ENCODE data around the gene GPR18.

Gene GPR18

DNA sequence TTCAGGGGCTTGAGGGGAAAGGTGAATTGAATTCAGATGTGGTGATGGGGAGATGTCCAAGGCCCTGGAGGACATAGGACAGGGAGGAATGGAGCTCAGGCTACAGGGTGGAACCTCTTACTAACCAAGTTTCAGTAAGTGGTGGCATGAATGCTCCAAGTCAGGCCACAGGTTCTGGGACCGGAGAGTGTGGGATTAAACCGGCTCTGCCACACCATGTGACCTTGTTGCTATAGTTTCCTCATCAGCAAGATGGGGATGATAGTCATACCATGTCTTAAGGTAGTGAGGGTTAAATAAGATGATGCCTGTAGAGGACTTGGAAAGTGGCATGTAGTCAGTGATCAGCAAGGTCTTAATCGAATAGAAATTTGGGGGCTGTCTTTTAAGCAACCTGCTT is 32.7 kb upstream of the GPR18 start:
- ATAC-seq = peak in 1 of 2 donors; percentile 20

DNA sequence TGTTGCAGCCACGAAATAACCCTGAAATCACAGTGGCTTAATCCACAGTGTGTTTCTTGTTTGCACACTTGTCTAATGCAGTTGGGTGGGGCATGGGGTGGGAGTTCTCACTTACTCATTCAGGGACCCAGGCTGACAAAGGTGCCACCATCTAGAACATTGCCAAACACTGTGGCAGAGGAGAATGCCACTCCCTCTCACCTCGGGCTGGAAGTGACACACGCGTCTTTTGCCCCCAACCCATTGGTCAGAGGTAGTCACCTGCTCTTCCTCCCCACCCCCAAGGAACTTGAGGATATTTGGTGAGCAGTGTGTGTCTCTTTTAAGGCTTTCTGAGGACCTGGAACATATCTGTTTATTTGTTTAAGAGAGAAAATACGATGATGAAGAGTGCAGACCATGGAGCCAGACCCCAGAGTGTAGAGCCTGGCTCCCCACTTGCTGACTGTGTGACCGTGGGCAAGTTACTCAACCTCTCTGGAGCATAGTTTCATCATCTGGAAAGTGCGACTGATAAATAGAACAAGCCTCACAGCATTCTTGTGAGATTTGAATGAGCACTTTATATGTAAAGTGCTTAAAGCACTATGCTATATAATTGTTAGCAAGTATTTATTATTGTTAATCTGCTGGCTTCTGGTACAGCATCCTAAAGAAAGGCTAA is 31.6 kb upstream of the GPR18 start:
- ATAC-seq = peak; percentile 51 to 63

DNA sequence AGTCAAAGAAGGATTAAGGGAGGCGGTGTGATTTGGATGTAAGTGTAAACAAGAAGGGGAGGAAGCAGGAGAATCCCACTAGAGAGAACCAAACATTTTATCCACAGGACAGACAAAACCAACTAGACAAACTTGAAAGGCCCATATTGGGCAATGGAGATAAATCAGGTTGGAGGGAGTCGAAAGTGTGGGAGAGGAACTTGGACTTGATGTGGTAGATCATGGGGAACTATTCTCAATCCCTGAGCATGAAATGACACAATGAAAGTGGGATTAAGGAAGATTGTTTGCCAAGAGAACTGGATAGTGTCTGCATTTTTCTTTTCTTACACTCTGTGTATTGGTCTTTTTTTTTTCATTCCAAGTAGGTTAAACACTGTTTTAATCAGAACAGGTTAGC is 31.1 kb upstream of the GPR18 start:
- ATAC-seq = no peak

DNA sequence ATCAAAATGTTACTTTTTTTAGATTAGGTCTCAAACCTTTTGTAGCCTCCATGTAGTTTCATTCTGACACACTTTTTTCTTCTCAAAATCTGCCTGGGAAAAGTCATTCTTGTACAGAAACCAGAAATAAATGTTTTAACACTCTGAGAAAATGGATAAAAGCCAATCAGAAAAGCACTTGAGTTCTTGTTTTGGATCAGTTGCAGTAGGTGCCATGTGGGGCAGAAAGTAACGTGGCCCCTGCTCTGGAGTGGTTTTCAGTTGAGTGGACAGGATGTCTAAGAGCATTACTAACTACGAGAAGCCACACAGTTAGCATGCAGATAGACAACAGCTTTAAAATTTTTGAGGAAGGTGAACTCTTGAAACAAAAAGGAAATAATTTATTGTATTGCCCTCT is 29.9 kb upstream of the GPR18 start:
- ATAC-seq = peak; percentile 78 to 85

DNA sequence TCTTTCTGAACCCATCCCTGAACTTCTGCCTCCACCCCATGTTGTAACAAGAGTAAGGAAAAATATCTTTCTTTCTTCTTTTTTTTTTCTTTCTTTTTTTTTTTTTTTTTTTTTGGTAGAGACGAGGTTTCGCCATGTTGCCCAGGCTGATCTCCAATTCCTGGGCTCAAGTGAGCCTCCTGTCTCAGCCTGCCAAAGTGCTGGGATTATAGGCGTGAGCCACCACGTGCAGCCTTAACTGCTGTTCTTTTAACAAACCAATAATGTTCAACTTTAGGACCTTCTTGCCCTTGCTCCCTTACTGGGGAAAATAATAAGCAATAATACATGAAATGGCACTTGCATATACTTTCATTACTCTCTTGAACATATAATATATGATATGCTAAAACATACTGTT is 29.4 kb upstream of the GPR18 start:
- ATAC-seq = no peak

DNA sequence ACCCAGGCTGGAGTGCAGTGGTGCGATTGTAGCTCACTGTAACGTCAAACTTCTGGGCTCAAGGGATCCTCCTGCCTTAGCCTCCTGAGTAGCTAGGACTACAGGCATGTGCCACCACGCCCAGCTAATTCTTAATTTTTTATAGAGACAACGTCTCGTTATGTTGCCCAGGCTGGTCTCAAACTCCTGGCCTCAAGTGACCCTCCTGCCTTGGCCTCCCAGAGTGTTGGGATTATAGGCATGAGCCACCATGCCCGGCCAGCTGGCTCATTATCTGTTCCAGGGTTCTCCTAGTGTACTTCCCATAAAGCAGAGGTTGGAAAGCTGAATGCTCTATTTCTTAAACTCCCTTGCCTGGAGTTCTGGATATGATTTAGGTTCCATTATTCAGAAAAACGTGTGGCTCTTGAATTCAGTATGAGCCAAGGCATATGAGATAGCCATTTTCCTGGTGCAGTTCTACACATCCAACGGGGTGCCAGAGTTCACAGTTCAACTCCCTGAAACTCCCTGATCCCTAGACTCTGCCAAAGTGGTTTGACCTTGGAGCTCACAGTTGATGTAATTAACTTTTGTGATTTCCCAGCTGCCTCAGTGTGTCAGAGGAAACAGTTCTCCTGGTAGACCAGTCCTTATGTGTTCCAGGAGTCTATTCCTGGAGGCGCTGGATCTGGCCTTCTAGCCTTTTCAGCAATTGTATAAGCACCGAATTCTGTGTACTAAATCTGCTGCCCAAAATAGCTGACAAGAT is 27.4 kb upstream of the GPR18 start:
- no peak for ATAC-seq

DNA sequence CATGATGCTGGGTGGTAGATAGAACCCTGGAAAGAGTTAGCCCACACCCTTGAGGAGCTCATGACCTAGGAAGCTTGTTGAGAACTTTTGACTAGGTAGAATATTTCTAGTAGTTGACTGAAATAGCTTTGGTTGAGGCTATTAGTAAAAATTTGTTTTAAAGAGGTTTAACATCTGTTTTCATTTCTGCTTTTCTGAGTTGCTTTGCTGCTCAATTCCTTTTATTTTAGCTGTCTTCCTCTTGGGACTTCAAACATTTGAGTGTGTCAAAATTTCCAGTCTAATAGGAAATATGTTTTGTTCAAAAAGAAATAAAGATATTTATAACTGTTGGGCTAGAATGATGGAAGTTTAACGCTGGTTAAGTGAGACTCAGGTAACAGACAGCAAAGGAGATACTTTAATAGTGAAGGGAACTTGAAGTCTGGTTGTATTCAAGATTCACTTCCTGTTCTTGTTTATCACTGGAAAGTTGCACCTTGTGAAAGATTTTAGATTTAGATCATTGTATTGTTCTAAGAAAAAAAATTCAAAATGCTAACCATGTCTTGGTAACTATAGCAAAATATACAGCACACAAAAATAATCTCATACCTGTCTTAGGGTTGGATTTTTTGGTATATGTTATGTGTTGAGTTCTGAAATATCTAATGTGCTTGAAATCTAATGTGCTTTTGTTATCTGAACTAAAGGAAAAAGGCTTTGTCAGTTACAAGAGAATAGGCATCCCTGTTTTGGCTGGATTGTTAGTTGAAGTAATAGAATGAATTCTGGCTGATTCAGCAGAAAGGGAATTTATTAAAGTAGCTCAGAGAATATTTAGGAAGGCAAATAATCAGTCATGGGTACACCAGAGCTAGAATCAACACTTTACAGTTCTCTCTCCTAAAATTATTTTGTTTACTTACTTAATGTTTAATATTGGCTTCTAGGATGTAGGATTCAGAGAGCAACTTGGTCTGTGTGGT is 24.4 kb upstream of the GPR18 start:
- ATAC-seq = no peak

DNA sequence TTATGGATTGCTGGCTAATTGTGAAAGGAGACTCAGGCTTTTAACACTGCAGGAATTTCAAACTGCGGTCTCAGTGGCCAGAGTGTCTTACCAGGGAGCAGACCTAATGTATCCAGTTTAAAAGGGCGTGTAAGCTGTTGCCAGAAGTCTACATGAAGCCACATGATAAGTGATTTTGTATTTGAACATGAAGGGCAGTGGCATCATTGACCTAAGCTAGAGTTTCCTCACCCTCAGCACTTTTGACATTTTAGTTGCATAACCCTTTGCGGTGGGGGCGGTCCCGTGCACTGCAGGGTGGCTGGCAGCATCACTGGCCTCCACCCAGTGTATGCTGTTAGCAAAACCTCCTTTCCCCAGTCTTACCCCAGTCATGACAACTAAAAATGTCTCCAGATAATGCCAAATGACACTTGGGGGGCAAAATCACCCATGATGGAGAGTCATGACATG is 23.7 kb upstream of the GPR18 start:
- ATAC-seq = peak; percentile 76 to 82

DNA sequence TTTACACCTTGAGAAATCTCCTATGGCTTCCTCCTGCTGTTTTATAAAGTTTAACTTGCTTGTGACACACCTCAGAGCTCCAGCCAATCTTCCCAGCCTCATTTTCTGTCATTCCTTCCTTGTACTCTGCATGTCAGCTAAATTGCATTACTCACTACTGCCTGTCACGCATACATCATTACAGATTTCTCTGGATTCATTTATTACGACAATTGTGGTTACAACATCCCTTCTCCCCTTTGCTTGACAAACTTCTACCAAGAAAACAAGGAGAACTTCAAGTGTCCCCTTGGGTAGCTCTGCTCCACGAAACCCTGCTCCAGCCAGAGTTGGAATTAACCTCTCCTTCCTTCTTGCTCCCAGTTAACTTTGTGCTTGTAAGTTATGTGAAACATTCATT is 22.0 kb upstream of the GPR18 start:
- ATAC-seq = no peak

DNA sequence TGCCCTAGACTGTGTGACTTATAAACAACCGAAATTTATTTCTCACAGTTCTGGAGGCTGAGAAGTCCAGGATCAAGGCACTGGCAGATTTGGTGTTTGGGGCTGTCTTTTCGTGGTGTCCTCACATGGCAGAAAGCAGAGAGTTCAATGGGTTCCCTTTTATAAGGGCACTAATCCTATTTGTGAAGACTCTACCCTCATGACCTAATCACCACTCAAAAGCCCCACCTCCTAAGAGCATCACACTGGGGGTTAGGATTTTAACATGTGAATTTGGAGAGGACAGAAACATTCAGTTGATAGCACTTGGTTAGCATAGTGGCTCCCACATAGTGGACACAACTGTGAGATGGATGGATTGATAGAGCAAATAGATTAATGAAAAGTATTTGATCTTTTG is 21.5 kb upstream of the GPR18 start:
- no peak for ATAC-seq

DNA sequence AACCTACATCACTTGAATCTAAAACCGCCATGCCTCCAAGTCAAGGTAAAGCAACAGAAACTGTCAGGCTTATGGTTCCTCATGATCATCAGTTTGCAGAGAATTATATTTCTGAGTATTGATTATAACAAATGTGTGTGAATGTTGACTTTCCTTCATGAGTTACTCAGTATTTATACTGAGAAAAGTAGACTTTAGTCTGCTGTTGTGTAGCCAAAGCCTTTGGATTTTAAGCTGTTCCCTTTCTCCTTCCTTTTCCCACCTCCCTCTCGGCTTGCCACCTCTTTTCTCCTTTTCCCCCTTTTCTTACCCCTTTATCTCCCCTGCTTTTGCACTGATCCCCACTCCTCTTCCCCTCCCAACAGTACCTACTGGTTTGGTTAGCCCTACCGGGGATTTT is 20.7 kb upstream of the GPR18 start:
- ATAC-seq = no peak

DNA sequence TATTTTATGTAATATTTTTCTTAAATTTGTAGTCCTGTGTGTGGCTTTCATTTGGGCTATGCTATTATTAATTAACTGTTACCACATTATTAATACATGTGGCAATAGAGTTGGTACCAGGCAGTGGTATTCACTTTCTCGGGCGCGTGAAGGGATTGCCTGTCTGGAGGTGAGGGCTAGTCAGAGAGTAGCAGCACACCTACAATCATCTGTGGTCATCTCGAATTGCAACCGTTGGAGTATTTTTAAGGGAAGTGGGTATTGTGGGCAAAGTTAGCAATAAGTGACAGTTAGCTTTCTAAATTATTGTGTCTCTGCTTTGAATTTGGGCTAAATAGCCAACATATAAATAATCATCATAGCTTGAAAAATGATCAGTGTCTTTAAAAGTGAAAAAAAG is 20.0 kb upstream of the GPR18 start:
- no peak for ATAC-seq

DNA sequence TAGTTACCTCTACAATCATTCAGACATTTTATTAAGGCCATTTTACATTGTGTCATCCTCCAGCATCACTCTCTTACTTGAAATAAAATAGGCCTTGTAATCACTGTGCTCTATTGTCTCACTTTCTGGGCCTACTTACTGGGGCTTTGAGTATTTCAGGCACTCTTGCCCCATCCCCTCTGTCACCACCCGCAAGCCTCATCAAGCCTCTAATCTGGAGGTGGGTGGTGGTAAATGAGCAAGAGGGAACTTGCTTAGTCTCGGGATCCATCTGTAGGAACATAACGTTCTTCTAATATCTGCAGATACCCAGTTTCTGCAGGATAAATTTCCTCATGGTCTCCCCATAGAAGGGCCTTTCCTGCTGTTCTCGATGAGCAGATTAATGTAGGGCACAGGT is 19.4 kb upstream of the GPR18 start:
- no peak for ATAC-seq

DNA sequence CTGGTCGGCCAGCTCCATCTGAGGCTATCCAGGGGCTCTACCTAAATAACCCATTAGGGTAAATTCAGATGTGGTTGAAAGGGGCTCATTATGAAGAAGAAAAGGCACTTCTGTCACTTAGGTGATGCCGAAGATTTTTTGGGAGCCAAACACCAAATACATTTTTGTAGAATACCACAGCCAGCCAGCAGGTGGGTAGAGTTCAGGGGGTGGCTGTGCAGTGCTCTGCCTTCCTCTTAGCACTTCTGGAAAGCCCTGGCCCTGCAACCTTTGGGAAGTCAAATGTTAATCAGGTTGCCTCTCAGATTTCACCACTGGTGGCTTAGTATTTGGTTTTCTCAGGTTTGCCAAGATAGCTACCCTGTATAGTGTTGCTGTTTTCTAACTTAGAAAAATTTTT is 18.5 kb upstream of the GPR18 start:
- ATAC-seq = no peak

DNA sequence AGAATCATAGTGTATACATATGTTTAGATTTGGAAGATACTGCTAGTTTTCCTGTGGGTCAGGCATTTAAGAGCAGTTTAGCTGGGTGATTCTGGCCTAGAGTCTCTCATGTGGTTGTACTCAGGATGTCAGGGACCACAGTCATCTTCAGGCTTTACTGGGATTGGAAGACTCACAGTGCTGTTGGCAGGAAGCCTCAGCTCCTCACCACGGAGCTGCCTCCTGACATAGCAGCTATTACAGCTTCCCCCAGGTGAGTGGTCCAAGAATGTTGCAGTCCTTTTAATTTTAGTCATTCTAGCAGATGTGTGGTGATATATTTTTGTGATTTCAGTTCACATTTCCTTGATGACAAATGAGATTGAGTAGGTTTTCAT is 16.9 kb upstream of the GPR18 start:
- peak; percentile 72 to 77 for ATAC-seq

DNA sequence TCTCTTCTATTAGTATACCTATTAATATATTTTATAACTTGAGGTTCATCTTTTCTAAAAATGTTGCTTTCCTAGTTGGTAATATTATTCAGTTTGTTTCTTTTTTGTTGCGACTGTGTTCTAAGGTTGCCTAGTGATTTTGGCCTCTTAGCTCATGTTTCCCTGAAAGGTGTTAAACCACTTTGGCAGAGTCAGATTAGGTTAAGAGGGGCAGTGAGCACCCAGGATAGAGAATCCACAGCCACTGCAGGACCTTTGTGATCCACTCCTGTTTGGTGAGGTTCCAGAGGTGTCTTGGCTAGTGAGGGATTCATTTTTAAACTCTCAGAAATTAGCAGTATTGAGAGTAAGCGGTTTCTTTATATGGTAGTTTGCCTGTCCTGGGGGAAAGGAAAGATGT is 14.9 kb upstream of the GPR18 start:
- no peak for ATAC-seq

DNA sequence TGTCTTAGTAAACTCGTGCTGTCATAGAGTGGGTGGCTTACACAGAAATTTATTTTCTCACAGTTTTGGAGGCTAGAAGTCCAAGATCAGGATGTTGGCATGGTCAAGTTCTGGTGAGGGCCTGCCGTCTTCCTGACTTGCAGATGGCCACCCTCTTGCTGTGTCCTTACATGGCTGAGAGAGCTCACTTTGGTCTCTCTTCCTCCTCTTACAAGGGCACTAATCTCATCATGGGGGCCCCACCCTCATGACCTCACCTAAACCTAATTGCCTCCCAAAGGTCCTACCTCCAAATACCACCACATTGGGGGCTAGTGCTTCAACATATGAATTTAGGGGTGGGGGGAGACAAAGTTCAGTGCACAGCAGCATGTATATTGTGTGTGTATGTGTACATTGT is 14.3 kb upstream of the GPR18 start:
- no peak for ATAC-seq

DNA sequence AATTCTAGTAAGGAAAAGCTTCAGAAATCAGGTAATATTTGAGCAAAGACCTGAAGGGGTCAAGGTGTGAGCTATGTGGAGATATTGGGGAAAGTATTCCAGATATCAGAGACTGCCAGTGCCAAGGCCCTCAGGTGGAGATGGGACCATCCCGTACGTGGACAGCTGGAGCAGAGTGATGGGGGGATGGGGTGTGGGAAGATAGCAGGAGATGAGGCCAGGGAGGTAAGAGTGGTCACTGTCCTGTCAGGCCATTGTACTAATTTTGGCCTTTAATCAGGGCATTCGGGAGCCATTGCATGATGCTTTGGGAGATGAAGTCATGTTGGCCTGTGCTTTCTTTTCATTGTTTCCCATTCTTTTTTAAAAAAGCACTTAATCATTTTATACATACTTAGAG is 13.1 kb upstream of the GPR18 start:
- ATAC-seq = no peak

DNA sequence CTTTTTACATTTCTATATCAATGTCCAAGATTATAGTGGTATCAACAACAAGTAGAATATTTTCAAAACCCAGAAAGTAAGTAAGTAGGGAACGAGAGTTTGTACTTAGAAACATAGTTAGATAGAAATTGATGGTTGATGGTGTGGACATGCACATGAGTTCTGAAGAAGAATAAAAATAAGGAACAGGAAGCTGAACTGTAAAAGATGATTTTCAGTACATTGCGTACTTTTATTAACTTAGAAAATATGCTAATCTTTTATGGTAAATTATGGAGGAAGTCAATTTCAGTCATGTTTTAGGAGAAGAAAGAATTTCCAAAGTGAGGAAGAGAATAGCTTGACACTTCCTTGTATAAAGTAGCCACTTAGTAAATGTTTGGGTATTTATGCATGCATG is 12.3 kb upstream of the GPR18 start:
- no peak for ATAC-seq

DNA sequence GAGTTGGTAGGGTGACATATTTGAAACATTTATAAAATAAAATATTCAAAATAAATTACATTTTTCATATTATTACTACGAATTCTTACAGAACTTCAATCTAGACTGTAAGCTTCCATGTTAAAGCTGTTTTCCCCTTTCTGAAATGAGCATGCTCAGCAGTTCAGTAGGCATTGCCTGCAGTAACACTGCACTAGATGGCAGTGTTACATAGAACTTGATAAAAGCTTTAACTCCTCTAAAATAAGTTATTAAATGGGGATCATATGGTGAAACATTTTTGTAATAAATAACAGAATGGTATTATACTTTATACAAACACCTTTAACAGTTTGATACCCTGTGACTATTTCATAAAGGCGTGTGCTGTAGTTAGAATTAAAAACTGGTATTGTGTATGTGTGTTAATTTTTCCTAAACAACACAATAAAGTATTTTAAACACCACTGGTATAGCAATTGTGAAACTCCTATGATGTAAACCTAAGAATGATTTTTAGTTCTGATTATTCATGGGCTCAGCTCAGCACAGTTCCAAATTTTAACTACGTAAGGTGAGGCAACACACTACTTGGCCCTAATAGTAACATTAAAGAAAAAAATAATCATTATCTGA is 11.6 kb upstream of the GPR18 start:
- peak; percentile 77 to 78 for ATAC-seq

DNA sequence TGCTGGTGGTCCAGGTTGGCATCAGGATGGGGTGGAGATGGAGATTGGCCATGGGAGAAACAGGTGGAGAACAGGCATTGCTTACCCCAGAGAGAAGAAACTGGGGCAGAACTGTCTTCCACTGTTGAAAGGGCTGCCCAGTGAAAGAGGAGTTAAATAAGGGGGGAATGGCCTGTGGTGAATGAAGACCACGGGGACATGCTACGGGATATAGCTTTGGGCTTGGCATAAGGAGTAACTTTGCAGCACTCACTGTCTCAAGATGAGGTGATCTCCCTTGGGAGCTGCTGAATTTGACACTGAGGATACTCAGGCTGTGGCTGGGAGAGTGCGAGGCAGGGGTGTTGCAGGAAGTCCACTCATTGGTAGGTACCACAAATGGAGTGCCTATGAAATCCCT is 10.6 kb upstream of the GPR18 start:
- no peak for ATAC-seq

DNA sequence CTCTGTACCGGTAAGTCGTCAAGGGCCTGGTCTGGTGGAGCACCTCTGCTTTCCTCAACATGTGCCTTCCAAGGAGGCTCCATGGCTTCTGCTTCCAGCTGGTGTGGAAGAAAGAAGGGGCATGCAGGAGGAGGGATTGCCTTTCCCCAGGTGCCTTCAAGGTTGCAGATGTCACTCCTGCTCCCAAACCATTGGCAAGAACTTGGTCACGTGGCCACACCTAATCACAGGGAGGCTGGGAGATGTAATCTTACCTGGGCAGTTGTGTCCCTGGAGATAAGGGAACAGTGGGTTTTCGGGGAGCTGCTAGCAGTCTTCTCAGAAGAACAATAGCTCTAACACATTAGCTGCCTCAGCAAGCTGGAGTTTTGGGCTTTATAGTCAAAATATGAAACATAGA is 9.7 kb upstream of the GPR18 start:
- no peak for ATAC-seq

DNA sequence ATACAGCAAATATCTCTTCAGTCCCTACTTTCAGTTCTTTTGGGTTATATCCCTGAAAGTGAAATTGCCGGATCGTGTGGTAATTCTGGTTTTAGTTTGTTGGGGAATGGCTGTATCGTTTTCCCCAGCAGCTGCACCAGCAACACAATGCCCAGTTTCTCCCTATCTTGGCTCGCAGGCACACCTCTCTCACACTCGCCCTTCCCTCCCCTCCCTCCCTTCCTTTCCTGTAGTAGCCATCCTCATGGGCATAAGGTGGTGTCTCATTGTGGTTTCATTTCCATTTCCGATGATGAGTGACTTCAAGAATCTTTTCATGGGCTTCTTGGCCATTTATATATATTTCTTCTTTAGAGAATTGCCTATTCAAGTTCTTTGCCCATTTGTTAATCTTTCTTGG is 8.6 kb upstream of the GPR18 start:
- ATAC-seq = no peak
